EH (cell line): ENCODE measurements around the gene PCNA.

ENCODE experiments used
- DNase-seq: peaks from one replicate; pipeline ENCODE4 v3.0.0-alpha.2; 2015; ENCODE audit warnings: low read depth

Gene PCNA

GRCh38 chr20:5119435-5120184 lies at the start of gene PCNA:
TSS of gene PCNA (minus strand) at chr20:5119958. CDS start at chr20:5119798, 160 bp downstream.
- DNase-seq = peak; percentile 97

GRCh38 chr20:5168651-5169396 lies 49.1 kb upstream of the PCNA start:
- DNase-seq = peak; percentile 52

GRCh38 chr20:5164645-5165625 lies 45.2 kb upstream of the PCNA start:
- DNase-seq = no peak

GRCh38 chr20:5161536-5162164 lies 41.9 kb upstream of the PCNA start:
- no peak for DNase-seq

- DNase-seq = peak; percentile 9
Measured at GRCh38 chr20:5160882-5161281, 41.1 kb upstream of the PCNA start.

GRCh38 chr20:5159928-5160327 lies 40.2 kb upstream of the PCNA start:
- no peak for DNase-seq

GRCh38 chr20:5156675-5157448 lies 37.1 kb upstream of the PCNA start:
- DNase-seq = peak; percentile 84

GRCh38 chr20:5155404-5155803 lies 35.6 kb upstream of the PCNA start:
- DNase-seq = no peak

GRCh38 chr20:5154543-5154925 lies 34.8 kb upstream of the PCNA start:
- no peak for DNase-seq

GRCh38 chr20:5153612-5154542 lies 34.1 kb upstream of the PCNA start:
- peak; percentile 12 for DNase-seq

- no peak for DNase-seq
Measured at GRCh38 chr20:5153152-5153467, 33.4 kb upstream of the PCNA start.

GRCh38 chr20:5150226-5151076 lies 30.7 kb upstream of the PCNA start:
- peak; percentile 45 for DNase-seq

- no peak for DNase-seq
Measured at GRCh38 chr20:5149892-5150225, 30.1 kb upstream of the PCNA start.

- DNase-seq = no peak
Measured at GRCh38 chr20:5148581-5148980, 28.8 kb upstream of the PCNA start.

GRCh38 chr20:5146871-5147592 lies 27.3 kb upstream of the PCNA start:
- no peak for DNase-seq

GRCh38 chr20:5146099-5146668 lies 26.4 kb upstream of the PCNA start:
- no peak for DNase-seq

GRCh38 chr20:5145365-5146098 lies 25.8 kb upstream of the PCNA start:
- no peak for DNase-seq

- no peak for DNase-seq
Measured at GRCh38 chr20:5143851-5144250, 24.1 kb upstream of the PCNA start.
